SK-N-SH (cell line): ENCODE data around the gene ERMARD. TPM values are rescaled to one million over a fixed set of nuclear protein-coding genes. Genes with fewer than 3 reads are reported as not detected.

Experiments
- CTCF ChIA-PET: fragments of 300-600, 350-600 bp; formaldehyde crosslinking; extraction: SDS; loops from one replicate; lab custom pipeline; 2021; lab: Yijun Ruan, JAX
- POLR2A ChIA-PET: fragments of 350-600 bp; sonication (Branson Sonifier 250); formaldehyde crosslinking; extraction: SDS; loops from one replicate; lab custom pipeline; 2020; ENCODE audit warnings: antibody characterized with exemption, inconsistent platforms; lab: Yijun Ruan, JAX
- DNase-seq: peaks from one replicate; pipeline ENCODE4 v3.0.0; 2012
- H2AFZ ChIP-seq: fragments of 200-600 bp; sonication (generic); 2 replicates; pipeline ENCODE4 v1.8.1; 2016; ENCODE audit warnings: antibody characterized with exemption, mild to moderate bottlenecking, low read depth
- H3F3A ChIP-seq: fragments of 200-600 bp; sonication (generic); replicated peaks from 2 replicates; pipeline ENCODE3; 2016; ENCODE audit warnings: antibody characterized with exemption, mild to moderate bottlenecking; ENCODE audit not compliant: insufficient read depth
- H3K27ac ChIP-seq, 2 experiments: fragments of 200-500 bp in 1 of 2; fragments of 200-600 bp in 1 of 2; sonication (Bioruptor generic) in 1 of 2; sonication (generic), shearing (Covaris generic) in 1 of 2; 2 replicates each; pipeline versions ENCODE4 v1.5.1 to v1.6.1; 2014 to 2016; ENCODE audit warnings: low read depth in 2 of 2, inconsistent platforms in 1 of 2, low read length in 1 of 2, mild to moderate bottlenecking in 1 of 2, mixed read lengths in 1 of 2
- H3K27me3 ChIP-seq: fragments of 200-600 bp; sonication (generic), shearing (Covaris generic); 2 replicates; pipeline ENCODE4 v1.6.1; 2016; ENCODE audit warnings: mixed run types; ENCODE audit not compliant: insufficient read depth
- H3K36me3 ChIP-seq, 2 experiments: fragments of 200-500 bp in 1 of 2; fragments of 200-600 bp in 1 of 2; sonication (Bioruptor generic) in 1 of 2; sonication (generic) in 1 of 2; replicated peaks in 1 of 2; 2 replicates each; pipeline versions ENCODE3 to v1.5.1; 2014 to 2016; ENCODE audit warnings: low read length in 1 of 2, mild to moderate bottlenecking in 1 of 2; ENCODE audit not compliant: insufficient read depth in 2 of 2, control insufficient read depth in 1 of 2
- H3K4me1 ChIP-seq, 2 experiments: fragments of 200-500 bp in 1 of 2; fragments of 200-600 bp in 1 of 2; sonication (Bioruptor generic) in 1 of 2; sonication (generic), shearing (Covaris generic) in 1 of 2; 2 replicates each; pipeline versions ENCODE4 v1.5.1 to v1.6.1; 2014 to 2016; ENCODE audit warnings: low read depth in 1 of 2, low read length in 1 of 2, mixed run types in 1 of 2; ENCODE audit not compliant: insufficient read depth in 2 of 2, control insufficient read depth in 1 of 2
- H3K4me2 ChIP-seq: fragments of 200-600 bp; sonication (generic), shearing (Covaris generic); 2 replicates; pipeline ENCODE4 v1.6.1; 2017; ENCODE audit warnings: mixed run types
- H3K4me3 ChIP-seq, 2 experiments: fragments of 200-500 bp in 1 of 2; fragments of 200-600 bp in 1 of 2; sonication (Bioruptor generic) in 1 of 2; sonication (generic), shearing (Covaris generic) in 1 of 2; 2 replicates each; pipeline versions ENCODE4 v1.5.1 to v1.8.1; 2014 to 2016; ENCODE audit warnings: low read depth in 2 of 2, inconsistent platforms in 1 of 2, low read length in 1 of 2, mild to moderate bottlenecking in 1 of 2, mixed read lengths in 1 of 2, moderate library complexity in 1 of 2
- H3K79me2 ChIP-seq: fragments of 200-600 bp; sonication (generic); 2 replicates; pipeline ENCODE4 v1.8.1; 2017; ENCODE audit warnings: mild to moderate bottlenecking; ENCODE audit not compliant: insufficient read depth
- H3K9ac ChIP-seq: fragments of 200-600 bp; sonication (generic); 2 replicates; pipeline ENCODE4 v1.6.1; 2017; ENCODE audit warnings: mixed run types
- H3K9me2 ChIP-seq: fragments of 200-600 bp; sonication (generic); 2 replicates; pipeline ENCODE4 v1.6.1; 2017; ENCODE audit warnings: mixed run types
- H3K9me3 ChIP-seq: fragments of 200-600 bp; sonication (generic); 2 replicates; pipeline ENCODE4 v1.6.1; 2017; ENCODE audit warnings: mixed run types, mild to moderate bottlenecking, moderate library complexity
- H4K20me1 ChIP-seq: fragments of 200-600 bp; sonication (generic); 2 replicates; pipeline ENCODE4 v1.6.1; 2017; ENCODE audit warnings: mild to moderate bottlenecking, mixed run types; ENCODE audit not compliant: insufficient read depth
- CHD2 ChIP-seq: fragments of 150-350 bp; IDR thresholded peaks from 2 replicates; pipeline ENCODE4 v1.6.1; 2018; ENCODE audit warnings: low read length; ENCODE audit not compliant: partially characterized antibody
- FOSL2 ChIP-seq: IDR thresholded peaks from 2 replicates; pipeline ENCODE4 v1.4.0; 2012; ENCODE audit warnings: low read depth, mild to moderate bottlenecking, moderate library complexity, borderline replicate concordance
- FOXJ3 ChIP-seq: sonication (generic); formaldehyde crosslinking; IDR thresholded peaks from 2 replicates; pipeline ENCODE4 v1.5.1; 2020; ENCODE audit warnings: mild to moderate bottlenecking, missing genetic modification reagents
- GATA2 ChIP-seq: sonication (generic); formaldehyde crosslinking; IDR thresholded peaks from 2 replicates; pipeline ENCODE4 v1.5.0; 2020; ENCODE audit warnings: mild to moderate bottlenecking, missing genetic modification reagents
- JUND ChIP-seq: IDR thresholded peaks from 2 replicates; pipeline ENCODE4 v1.4.0; 2012
- MEF2A ChIP-seq: IDR thresholded peaks from 2 replicates; pipeline ENCODE4 v1.4.0; 2012; ENCODE audit warnings: low read depth, borderline replicate concordance
- NFIC ChIP-seq: IDR thresholded peaks from 2 replicates; pipeline ENCODE4 v1.4.0; 2012; ENCODE audit warnings: borderline replicate concordance
- RAD21 ChIP-seq: IDR thresholded peaks from 2 replicates; pipeline ENCODE4 v1.6.1; 2012; ENCODE audit warnings: mild to moderate bottlenecking, low read length
- RFX5 ChIP-seq: IDR thresholded peaks from 2 replicates; pipeline ENCODE4 v1.6.1; 2012; ENCODE audit warnings: mild to moderate bottlenecking, improper control_type of control experiment, low read length
- SMC3 ChIP-seq: IDR thresholded peaks from 2 replicates; pipeline ENCODE4 v1.6.1; 2012; ENCODE audit warnings: low read depth, low read length, improper control_type of control experiment
- TAF1 ChIP-seq: IDR thresholded peaks from 2 replicates; pipeline ENCODE4 v1.6.1; 2012; ENCODE audit warnings: low read depth, mild to moderate bottlenecking, low read length, moderate library complexity, borderline replicate concordance
- TCF12 ChIP-seq: IDR thresholded peaks from 2 replicates; pipeline ENCODE4 v1.4.0; 2012
- USF1 ChIP-seq: IDR thresholded peaks from 2 replicates; pipeline ENCODE4 v1.4.0; 2012; ENCODE audit warnings: low read depth, borderline replicate concordance
- USF2 ChIP-seq: fragments of 150-350 bp; IDR thresholded peaks from 2 replicates; pipeline ENCODE4 v1.6.1; 2017; ENCODE audit warnings: antibody characterized with exemption, low read length, low read depth, borderline replicate concordance
- ZBTB33 ChIP-seq: IDR thresholded peaks from 2 replicates; pipeline ENCODE4 v1.4.0; 2012; ENCODE audit warnings: low read depth, borderline replicate concordance
- WGBS: methylation state at CpG from one replicate; pipeline ENCODE4 v1.1.6; 2017; ENCODE audit warnings: low lambda C conversion rate; 5-methylcytosine and 5-hydroxymethylcytosine counted together
- polyA plus RNA-seq, 3 experiments: library from polyadenylated mRNA; depleted of rRNA; stranded (reverse); fragments of >200 nt; gene quantifications; 2 replicates each; pipeline ENCODE4 v1.2.3, GENCODE V29; 2012

ERMARD gene
- polyA plus RNA-seq, 1 of the 3 experiments (the other 2 are of a cell fraction) = 43.2 TPM

- Histone ChIP-seq H3K79me2 (no peaks in the 10 kb centered on the region), H3K4me2 (no peak overlapping the region), H3K27me3 (no peaks in the 10 kb centered on the region), H3K27ac (no peak overlapping the region), H3K9me3 (no peaks in the 10 kb centered on the region), H3F3A (no peaks in the 10 kb centered on the region), H3K9ac (no peak overlapping the region), H3K9me2 (no peaks in the 10 kb centered on the region), H4K20me1 (no peaks in the 10 kb centered on the region), H3K36me3 (peaks cover 0 to 21% of the 10 kb centered on the region in 2 experiments), H2AFZ (no peak overlapping the region), H3K4me1 (no peaks in the 10 kb centered on the region), H3K4me3 (no peak overlapping the region)
- CTCF ChIA-PET = interaction anchor here (0.9 to 1.4 kb wide), 3 partner anchors 12 to 747 kb away, joined by 3 to 4 read pairs (median 3); no protein-coding TSS in a partner anchor
- DNase-seq = no peak
- TF ChIP-seq TAF1 (no peak), NFIC (no peak)
- 94% methylated on average over 8 of the region's 8 CpGs for WGBS
- POLR2A ChIA-PET = no interaction called here
These were observed 31.5 kb downstream of the ERMARD start for GRCh38 chr6:169782966-169783365.

- Histone ChIP-seq H3K9ac (no peak overlapping the region), H3K79me2 (no peaks in the 10 kb centered on the region), H3F3A (no peaks in the 10 kb centered on the region), H3K4me3 (no peak overlapping the region), H3K9me3 (no peaks in the 10 kb centered on the region), H3K4me2 (no peak overlapping the region)
- no peak for TF ChIP-seq GATA2 (CRISPR knock-in tag)
- no peak for TF ChIP-seq USF2
- TF ChIP-seq JUND = no peak
- TF ChIP-seq FOSL2 = no peak
- no peak for TF ChIP-seq RAD21
- TF ChIP-seq, all 33 proteins: peak for 0
- Histone ChIP-seq H3K9me2 (no peaks in the 10 kb centered on the region), H3K36me3 (peaks cover 0 to 19% of the 10 kb centered on the region in 2 experiments), H3K4me1 (no peaks in the 10 kb centered on the region), H2AFZ (no peak overlapping the region), H4K20me1 (no peaks in the 10 kb centered on the region), H3K27ac (no peak overlapping the region), H3K27me3 (no peaks in the 10 kb centered on the region)
- ChIA-PET POLR2A (no interaction called here), CTCF (interaction anchor here (0.9 to 1.4 kb wide), 3 partner anchors 11 to 747 kb away, joined by 3 to 4 read pairs (median 3); no protein-coding TSS in a partner anchor)
- 77% methylated on average over 3 of the region's 9 CpGs for WGBS
- DNase-seq = no peak
These were observed 32.0 kb downstream of the ERMARD start for GRCh38 chr6:169783401-169783800.

GRCh38 chr6:169783971-169784820 is 32.8 kb downstream of the ERMARD start:
- Histone ChIP-seq H2AFZ (no peak overlapping the region), H3K36me3 (peaks cover 0 to 16% of the 10 kb centered on the region in 2 experiments), H3K79me2 (no peaks in the 10 kb centered on the region), H3F3A (no peaks in the 10 kb centered on the region), H3K27me3 (no peaks in the 10 kb centered on the region), H3K9me3 (no peaks in the 10 kb centered on the region), H3K4me3 (no peak overlapping the region), H3K9me2 (no peaks in the 10 kb centered on the region), H3K4me1 (no peaks in the 10 kb centered on the region), H4K20me1 (no peaks in the 10 kb centered on the region), H3K4me2 (no peak overlapping the region), H3K9ac (no peak overlapping the region), H3K27ac (no peak overlapping the region)
- no peak for DNase-seq
- ChIA-PET POLR2A (no interaction called here), CTCF (interaction anchor here (0.9 to 1.4 kb wide), 2 partner anchors 10 to 745 kb away, joined by 3 to 4 read pairs; no protein-coding TSS in a partner anchor)
- 89% methylated on average over 12 of the region's 23 CpGs for whole genome bisulfite sequencing
- TF ChIP-seq ZBTB33 (no peak), JUND (no peak), SMC3 (no peak), USF1 (no peak), TCF12 (no peak), FOXJ3 (CRISPR knock-in tag) (no peak), RFX5 (no peak), MEF2A (no peak), RAD21 (no peak), GATA2 (CRISPR knock-in tag) (no peak), CHD2 (no peak), NFIC (no peak)
